Measurements from ENCODE around the gene KIF1B.

DNA sequence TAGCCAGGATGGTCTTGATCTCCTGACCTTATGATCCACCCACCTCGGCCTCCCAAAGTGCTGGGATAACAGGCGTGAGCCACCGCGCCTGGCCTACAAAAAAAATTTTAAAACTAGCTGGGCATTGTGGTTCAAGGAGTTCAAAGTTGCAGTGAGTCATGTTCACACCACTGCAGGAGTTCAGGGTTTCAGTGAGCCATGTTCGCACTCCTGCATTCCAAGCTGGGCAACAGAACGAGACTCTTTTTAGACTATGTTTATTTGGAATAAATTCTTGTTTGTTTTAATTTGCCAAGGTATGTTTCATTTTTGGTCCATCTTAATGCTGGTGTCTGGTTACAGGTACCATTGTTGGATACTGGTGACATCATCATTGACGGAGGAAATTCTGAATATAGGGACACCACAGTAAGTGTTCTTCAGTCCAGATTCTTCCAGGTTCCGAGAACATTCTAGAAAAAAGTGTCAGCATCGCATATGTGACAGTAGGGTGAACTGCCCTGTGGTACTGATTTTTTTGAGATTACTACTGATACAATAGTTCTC is 192.4 kb downstream of the KIF1B start:
- no peak for TF ChIP-seq POLR2A (IDR thresholded peaks at IDR 0.05)
- TF ChIP-seq, protein P1, sequence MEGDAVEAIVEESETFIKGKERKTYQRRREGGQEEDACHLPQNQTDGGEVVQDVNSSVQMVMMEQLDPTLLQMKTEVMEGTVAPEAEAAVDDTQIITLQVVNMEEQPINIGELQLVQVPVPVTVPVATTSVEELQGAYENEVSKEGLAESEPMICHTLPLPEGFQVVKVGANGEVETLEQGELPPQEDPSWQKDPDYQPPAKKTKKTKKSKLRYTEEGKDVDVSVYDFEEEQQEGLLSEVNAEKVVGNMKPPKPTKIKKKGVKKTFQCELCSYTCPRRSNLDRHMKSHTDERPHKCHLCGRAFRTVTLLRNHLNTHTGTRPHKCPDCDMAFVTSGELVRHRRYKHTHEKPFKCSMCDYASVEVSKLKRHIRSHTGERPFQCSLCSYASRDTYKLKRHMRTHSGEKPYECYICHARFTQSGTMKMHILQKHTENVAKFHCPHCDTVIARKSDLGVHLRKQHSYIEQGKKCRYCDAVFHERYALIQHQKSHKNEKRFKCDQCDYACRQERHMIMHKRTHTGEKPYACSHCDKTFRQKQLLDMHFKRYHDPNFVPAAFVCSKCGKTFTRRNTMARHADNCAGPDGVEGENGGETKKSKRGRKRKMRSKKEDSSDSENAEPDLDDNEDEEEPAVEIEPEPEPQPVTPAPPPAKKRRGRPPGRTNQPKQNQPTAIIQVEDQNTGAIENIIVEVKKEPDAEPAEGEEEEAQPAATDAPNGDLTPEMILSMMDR (IDR thresholded peaks at IDR 0.05), result no peak
